GM12891 (cell line): ENCODE data around the gene LAMC2.

ENCODE experiments used
- SPI1 ChIP-seq: IDR thresholded peaks from 2 replicates; pipeline ENCODE4 v1.6.1; 2011; ENCODE audit warnings: low read depth, low read length, control low read depth
- TAF1 ChIP-seq: IDR thresholded peaks from 2 replicates; pipeline ENCODE4 v1.6.1; 2011; ENCODE audit warnings: low read depth, low read length, control low read depth

DNA sequence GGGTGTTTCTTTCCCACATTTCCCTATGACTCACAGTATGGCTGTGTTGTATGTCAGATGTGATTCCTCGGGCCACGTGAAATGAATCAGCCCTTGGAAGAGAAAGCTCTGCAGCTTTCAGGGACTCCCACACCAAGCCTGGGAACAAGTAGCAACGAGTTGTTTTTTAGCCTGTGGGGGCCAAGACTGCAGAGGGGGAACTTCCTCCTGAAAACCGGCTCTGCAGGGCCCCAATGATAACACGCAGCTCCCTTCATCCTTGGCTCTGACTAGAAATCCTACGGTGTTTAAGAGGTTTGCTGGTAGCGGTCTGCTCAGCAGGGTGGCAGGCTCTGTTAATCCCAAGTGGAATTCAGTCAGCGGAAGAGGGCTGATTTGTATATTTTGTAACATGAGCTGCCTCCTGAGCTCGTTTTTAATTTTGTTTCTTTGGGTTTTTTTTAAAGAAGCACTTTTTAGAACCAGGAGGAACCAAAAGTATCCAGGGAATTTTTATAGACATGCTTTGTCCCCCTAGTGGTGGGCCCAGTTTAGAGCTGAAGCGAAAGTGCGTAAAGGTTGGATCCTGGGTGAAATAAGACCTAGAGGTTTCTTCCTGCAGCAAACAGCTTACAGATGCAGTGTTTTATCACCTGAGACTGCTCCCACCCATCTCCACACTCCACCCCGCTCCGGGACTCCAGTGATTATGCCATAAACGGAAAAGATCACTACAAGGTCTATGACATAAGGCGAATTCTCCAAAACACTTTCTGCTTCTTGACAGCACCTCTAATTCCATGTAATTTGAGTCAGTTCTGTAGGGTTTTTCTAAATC lies 48.8 kb downstream of the LAMC2 start:
- TF ChIP-seq SPI1 (no peak), TAF1 (no peak)
